Activated naive CD4-positive, alpha-beta T cell treated with anti-CD3 and anti-CD28 coated beads for 36 hours (primary cell): ENCODE results near the gene FGF3. TPM values are rescaled to one million over a fixed set of nuclear protein-coding genes. Genes with fewer than 3 reads are reported as not detected.

Source experiments
- CTCF ChIA-PET: fragments of 350-600 bp; sonication (Branson Sonifier 250); formaldehyde crosslinking; loops from one replicate; lab custom pipeline; 2021; ENCODE audit warnings: antibody characterized with exemption; lab: Charles Lee
- DNase-seq: peaks from one replicate; pipeline ENCODE4 v3.0.0-alpha.2; 2020
- H3K27ac Mint-ChIP-seq: one replicate; pipeline ENCODE4 v1.8.0; 2021; ENCODE audit warnings: mild to moderate bottlenecking, mixed read lengths
- H3K27me3 Mint-ChIP-seq: one replicate; pipeline ENCODE4 v1.8.0; 2021; ENCODE audit warnings: low read depth, mixed read lengths
- H3K36me3 Mint-ChIP-seq: one replicate; pipeline ENCODE4 v1.8.0; 2021; ENCODE audit warnings: low read depth, mixed read lengths
- H3K4me1 Mint-ChIP-seq: one replicate; pipeline ENCODE4 v1.8.0; 2021; ENCODE audit warnings: low read depth, mixed read lengths
- H3K4me3 Mint-ChIP-seq: one replicate; pipeline ENCODE4 v1.8.0; 2021; ENCODE audit warnings: mild to moderate bottlenecking, moderate library complexity, mixed read lengths
- H3K9me3 Mint-ChIP-seq: one replicate; pipeline ENCODE4 v1.8.0; 2021; ENCODE audit warnings: mixed read lengths
- intact Hi-C: fragments of 100-400 bp; cut with micrococcal nuclease; formaldehyde crosslinking; loops from one replicate; pipeline ENCODE4 v1.15.1; 2023
- total RNA-seq, 2 experiments: library from RNA; stranded (reverse); gene quantifications; one replicate each; pipeline ENCODE4 v1.2.3, GENCODE V29; 2021

FGF3 gene
- total RNA-seq, 2 experiments from 2014 or later, result not detected

GRCh38 chr11:69861901-69862300 is 42.7 kb upstream of the FGF3 start:
- intact Hi-C loops, result no loop called here
- CTCF ChIA-PET, result no interaction called here
- H3K4me1 Mint-ChIP-seq, result no peaks in the 10 kb centered on the region
- peaks cover 30% of the 10 kb centered on the region for H3K27me3 Mint-ChIP-seq
- H3K9me3 Mint-ChIP-seq, result no peaks in the 10 kb centered on the region
- no peaks in the 10 kb centered on the region for H3K36me3 Mint-ChIP-seq
- H3K4me3 Mint-ChIP-seq, result no peak overlapping the region
- no peak overlapping the region for H3K27ac Mint-ChIP-seq
- DNase-seq, result no peak

- no peak for DNase-seq
- Mint-ChIP-seq H3K4me1 (no peaks in the 10 kb centered on the region), H3K27ac (no peak overlapping the region), H3K4me3 (no peak overlapping the region), H3K27me3 (peaks cover 27% of the 10 kb centered on the region), H3K9me3 (no peaks in the 10 kb centered on the region), H3K36me3 (no peaks in the 10 kb centered on the region)
- intact Hi-C loops, result no loop called here
- CTCF ChIA-PET, result no interaction called here
Observed at GRCh38 chr11:69860796-69861445, 41.7 kb upstream of the FGF3 start.

GRCh38 chr11:69860244-69860643 is 41.0 kb upstream of the FGF3 start:
- H3K36me3 Mint-ChIP-seq, result no peaks in the 10 kb centered on the region
- peaks cover 27% of the 10 kb centered on the region for H3K27me3 Mint-ChIP-seq
- intact Hi-C loops, result no loop called here
- no peaks in the 10 kb centered on the region for H3K9me3 Mint-ChIP-seq
- no peak for DNase-seq
- CTCF ChIA-PET, result no interaction called here
- H3K4me3 Mint-ChIP-seq, result no peak overlapping the region
- no peaks in the 10 kb centered on the region for H3K4me1 Mint-ChIP-seq
- no peak overlapping the region for H3K27ac Mint-ChIP-seq

- Mint-ChIP-seq H3K9me3 (no peaks in the 10 kb centered on the region), H3K4me3 (no peak overlapping the region), H3K4me1 (no peaks in the 10 kb centered on the region), H3K27me3 (peaks cover 27% of the 10 kb centered on the region), H3K36me3 (no peaks in the 10 kb centered on the region), H3K27ac (no peak overlapping the region)
- intact Hi-C loops, result no loop called here
- DNase-seq, result no peak
- CTCF ChIA-PET, result no interaction called here
Observed at GRCh38 chr11:69859275-69859934, 40.2 kb upstream of the FGF3 start.

- H3K27me3 Mint-ChIP-seq, result peaks cover 18% of the 10 kb centered on the region
- H3K4me3 Mint-ChIP-seq, result no peak overlapping the region
- no peaks in the 10 kb centered on the region for H3K9me3 Mint-ChIP-seq
- no peaks in the 10 kb centered on the region for H3K4me1 Mint-ChIP-seq
- H3K36me3 Mint-ChIP-seq, result no peaks in the 10 kb centered on the region
- H3K27ac Mint-ChIP-seq, result no peak overlapping the region
- DNase-seq, result no peak
- CTCF ChIA-PET, result interaction anchor here (1.0 kb wide), 1 partner anchor 33 kb away, joined by 3 read pairs; no protein-coding TSS in a partner anchor
- intact Hi-C loops, result no loop called here
Observed at GRCh38 chr11:69855421-69855820, 36.2 kb upstream of the FGF3 start.

GRCh38 chr11:69854713-69855112 is 35.5 kb upstream of the FGF3 start:
- intact Hi-C loops, result no loop called here
- Mint-ChIP-seq H3K27ac (no peak overlapping the region), H3K4me3 (no peak overlapping the region), H3K4me1 (no peaks in the 10 kb centered on the region), H3K9me3 (no peaks in the 10 kb centered on the region), H3K27me3 (peaks cover 13% of the 10 kb centered on the region), H3K36me3 (no peaks in the 10 kb centered on the region)
- CTCF ChIA-PET, result interaction anchor here (0.6 kb wide), 1 partner anchor 28 kb away, joined by 3 read pairs; no protein-coding TSS in a partner anchor
- no peak for DNase-seq

GRCh38 chr11:69852056-69852455 is 32.8 kb upstream of the FGF3 start:
- Mint-ChIP-seq H3K4me3 (no peak overlapping the region), H3K36me3 (no peaks in the 10 kb centered on the region), H3K27me3 (peaks cover 10% of the 10 kb centered on the region), H3K27ac (no peak overlapping the region), H3K9me3 (peaks cover 2% of the 10 kb centered on the region), H3K4me1 (no peaks in the 10 kb centered on the region)
- intact Hi-C loops, result no loop called here
- no peak for DNase-seq
- CTCF ChIA-PET, result no interaction called here

GRCh38 chr11:69848201-69848600 is 29.0 kb upstream of the FGF3 start:
- Mint-ChIP-seq H3K4me3 (no peak overlapping the region), H3K27ac (no peak overlapping the region), H3K27me3 (peaks cover 10% of the 10 kb centered on the region), H3K9me3 (peaks cover 2% of the 10 kb centered on the region), H3K36me3 (no peaks in the 10 kb centered on the region), H3K4me1 (no peaks in the 10 kb centered on the region)
- CTCF ChIA-PET, result no interaction called here
- no peak for DNase-seq
- intact Hi-C loops, result no loop called here

- H3K36me3 Mint-ChIP-seq, result no peaks in the 10 kb centered on the region
- H3K27me3 Mint-ChIP-seq, result peaks cover 11% of the 10 kb centered on the region
- intact Hi-C loops, result loop anchor here (5.0 kb wide), 2 partner anchors 142 to 157 kb away; partner anchors contain the start of gene FGF19
- no peak overlapping the region for H3K4me3 Mint-ChIP-seq
- H3K27ac Mint-ChIP-seq, result no peak overlapping the region
- DNase-seq, result no peak
- CTCF ChIA-PET, result no interaction called here
- peaks cover 5% of the 10 kb centered on the region for H3K9me3 Mint-ChIP-seq
- H3K4me1 Mint-ChIP-seq, result no peaks in the 10 kb centered on the region
Observed at GRCh38 chr11:69844396-69844795, 25.2 kb upstream of the FGF3 start.

- CTCF ChIA-PET, result no interaction called here
- no peak for DNase-seq
- H3K36me3 Mint-ChIP-seq, result no peaks in the 10 kb centered on the region
- intact Hi-C loops, result loop anchor here (5.0 kb wide), 2 partner anchors 141 to 156 kb away; partner anchors contain the start of gene FGF19
- H3K4me3 Mint-ChIP-seq, result no peak overlapping the region
- no peaks in the 10 kb centered on the region for H3K4me1 Mint-ChIP-seq
- H3K27ac Mint-ChIP-seq, result no peak overlapping the region
- peaks cover 4% of the 10 kb centered on the region for H3K9me3 Mint-ChIP-seq
- peaks cover 8% of the 10 kb centered on the region for H3K27me3 Mint-ChIP-seq
Observed at GRCh38 chr11:69843529-69843921, 24.3 kb upstream of the FGF3 start.

GRCh38 chr11:69842746-69843528 is 23.7 kb upstream of the FGF3 start:
- CTCF ChIA-PET, result no interaction called here
- Mint-ChIP-seq H3K27ac (no peak overlapping the region), H3K27me3 (peaks cover 9% of the 10 kb centered on the region), H3K4me3 (no peak overlapping the region), H3K36me3 (no peaks in the 10 kb centered on the region), H3K9me3 (peaks cover 4% of the 10 kb centered on the region), H3K4me1 (no peaks in the 10 kb centered on the region)
- no peak for DNase-seq
- intact Hi-C loops, result loop anchor here (5.0 kb wide), 2 partner anchors 141 to 156 kb away; partner anchors contain the start of gene FGF19
